Muscle layer of duodenum (tissue), 2 donors: Measurements from ENCODE around the gene METTL1.

Source experiments
- H3K27ac ChIP-seq: one replicate; pipeline ENCODE4 v1.7.0; 2013; ENCODE audit warnings: mild to moderate bottlenecking, low read length
- H3K27me3 ChIP-seq: one replicate; pipeline ENCODE4 v1.7.0; 2013; ENCODE audit warnings: low read depth, mild to moderate bottlenecking, control low read depth, low read length
- H3K36me3 ChIP-seq, 2 donors: one replicate each; pipeline ENCODE4 v1.7.0; 2013; ENCODE audit warnings: low read length in 2 of 2, control low read depth in 1 of 2, mild to moderate bottlenecking in 1 of 2; ENCODE audit not compliant: insufficient read depth in 2 of 2, control insufficient read depth in 1 of 2
- H3K4me1 ChIP-seq, 2 donors: one replicate each; pipeline ENCODE4 v1.7.0; 2013; ENCODE audit warnings: low read length in 2 of 2, mild to moderate bottlenecking in 2 of 2, control low read depth in 1 of 2, moderate library complexity in 1 of 2; ENCODE audit not compliant: insufficient read depth in 2 of 2, control insufficient read depth in 1 of 2
- H3K4me3 ChIP-seq, 2 donors: one replicate each; pipeline ENCODE4 v1.7.0; 2013; ENCODE audit warnings: low read length in 2 of 2, low read depth in 1 of 2, mild to moderate bottlenecking in 1 of 2
- H3K9me3 ChIP-seq, 2 donors: one replicate each; pipeline ENCODE4 v1.7.0; 2013; ENCODE audit warnings: low read length in 2 of 2, control low read depth in 1 of 2, mild to moderate bottlenecking in 1 of 2; ENCODE audit not compliant: control insufficient read depth in 1 of 2
- donor health status: healthy.

Gene METTL1

DNA sequence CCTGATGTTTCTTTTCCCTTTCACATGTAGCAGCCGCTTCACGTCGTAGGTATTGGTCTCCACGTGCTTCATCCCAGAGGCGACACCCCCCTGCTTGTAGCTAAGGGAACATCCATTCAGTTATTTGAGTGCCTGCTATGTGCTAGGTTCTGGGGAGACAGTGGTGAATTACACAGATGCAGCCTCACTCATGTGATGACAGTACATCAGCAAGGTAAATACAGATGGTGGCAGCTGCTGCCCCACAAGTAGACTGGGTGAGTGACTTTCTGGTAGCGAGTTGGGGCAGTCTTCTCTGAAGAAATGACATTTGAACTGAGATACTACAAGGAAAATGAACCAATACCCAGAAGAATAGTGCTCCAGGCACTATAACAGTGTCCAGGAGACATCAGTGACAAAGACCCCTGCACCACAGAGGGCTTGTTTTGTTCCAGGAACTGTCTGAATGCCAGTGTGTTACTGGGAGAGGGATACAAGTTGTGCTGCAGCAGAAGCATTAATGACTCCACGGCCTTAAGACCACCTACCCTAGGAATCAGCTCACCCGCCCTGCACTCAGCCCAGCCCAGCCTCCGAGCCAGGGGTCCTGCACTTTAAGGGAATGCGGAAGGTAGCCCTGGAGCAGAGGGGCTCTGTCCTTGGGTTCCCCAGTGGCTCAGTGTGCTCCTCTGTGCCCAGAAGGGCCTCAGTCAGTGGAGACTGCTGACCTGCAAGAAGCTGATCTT lies 39.3 kb upstream of the METTL1 start:
- peaks cover 5 to 16% of the 10 kb centered on the region in 2 donors for H3K4me1 ChIP-seq
- H3K36me3 ChIP-seq, result peaks cover 28 to 55% of the 10 kb centered on the region in 2 donors
- H3K4me3 ChIP-seq, result no peak overlapping the region
- H3K27me3 ChIP-seq, result no peaks in the 10 kb centered on the region
- H3K27ac ChIP-seq, result no peak overlapping the region
- no peaks in the 10 kb centered on the region for H3K9me3 ChIP-seq

DNA sequence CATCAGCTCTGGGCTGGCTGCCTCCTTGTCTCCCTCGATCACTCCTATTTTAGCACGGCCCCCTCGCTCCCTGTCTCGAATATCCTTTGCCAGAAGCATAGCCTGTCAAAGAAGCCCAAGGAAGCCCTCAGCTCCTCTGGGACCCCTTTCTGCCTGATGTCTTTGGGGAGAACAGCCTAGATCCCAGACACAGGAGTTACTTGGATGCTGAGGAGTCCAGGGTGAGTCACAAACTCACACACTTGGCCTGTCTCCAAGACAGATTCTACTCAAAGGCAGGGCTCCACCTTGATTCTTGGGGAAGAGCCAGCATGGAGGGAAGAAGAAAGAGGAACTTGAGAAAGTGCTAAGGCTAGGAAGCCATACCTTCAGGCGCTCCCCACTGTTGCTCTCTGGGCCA lies 38.5 kb upstream of the METTL1 start:
- peaks cover 28 to 57% of the 10 kb centered on the region in 2 donors for H3K36me3 ChIP-seq
- H3K9me3 ChIP-seq, result no peaks in the 10 kb centered on the region
- no peak overlapping the region for H3K27ac ChIP-seq
- H3K27me3 ChIP-seq, result no peaks in the 10 kb centered on the region
- H3K4me3 ChIP-seq, result no peak overlapping the region
- peaks cover 0 to 9% of the 10 kb centered on the region in 2 donors for H3K4me1 ChIP-seq

- Histone ChIP-seq H3K27me3 (no peaks in the 10 kb centered on the region), H3K4me1 (peaks cover 0 to 2% of the 10 kb centered on the region in 2 donors), H3K4me3 (no peak overlapping the region), H3K36me3 (peaks cover 28 to 57% of the 10 kb centered on the region in 2 donors), H3K27ac (no peak overlapping the region), H3K9me3 (no peaks in the 10 kb centered on the region)
These were observed 37.5 kb upstream of the METTL1 start for GRCh38 chr12:57809425-57809824.

DNA sequence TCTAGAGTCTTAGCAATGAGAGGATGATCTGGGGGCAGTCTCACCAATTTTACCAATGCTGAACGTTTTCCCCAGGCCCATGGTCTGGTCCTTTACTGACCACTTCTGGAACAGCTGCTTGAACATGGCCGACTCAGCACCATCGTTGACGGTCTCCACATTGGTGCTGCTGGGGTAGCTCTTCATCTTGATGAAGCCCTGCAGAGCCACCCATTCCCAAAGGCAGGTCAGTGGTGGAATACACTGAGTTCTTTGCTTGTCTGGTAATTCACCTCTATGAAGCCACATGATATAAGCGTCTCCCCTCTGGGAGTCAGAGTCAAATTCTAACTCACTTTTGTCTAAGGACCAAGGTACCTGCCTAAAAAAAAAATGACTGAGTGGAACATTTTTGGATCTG lies 36.4 kb upstream of the METTL1 start:
- Histone ChIP-seq H3K9me3 (no peaks in the 10 kb centered on the region), H3K4me1 (peaks cover 0 to 3% of the 10 kb centered on the region in 2 donors), H3K4me3 (no peak overlapping the region), H3K27me3 (no peaks in the 10 kb centered on the region), H3K27ac (no peak overlapping the region), H3K36me3 (peaks cover 33 to 57% of the 10 kb centered on the region in 2 donors)

DNA sequence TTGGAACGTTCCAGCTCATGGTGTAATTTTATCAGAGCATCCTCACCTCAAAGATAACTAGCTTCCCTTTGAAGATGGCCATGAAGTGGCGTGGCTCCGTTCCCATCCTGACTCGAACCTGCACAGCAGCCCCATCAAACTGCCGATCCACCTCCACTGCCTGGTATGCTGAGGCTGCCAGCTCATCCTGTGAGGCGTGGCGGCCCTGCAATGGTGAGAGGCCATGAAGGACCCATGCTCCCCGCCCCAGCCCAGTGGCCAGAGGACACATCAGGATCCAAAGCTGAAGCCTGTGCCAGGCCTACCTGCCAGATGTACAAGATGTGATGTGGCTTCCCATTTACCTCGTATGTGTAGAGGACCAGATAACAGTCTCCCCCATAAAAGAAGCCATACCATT lies 35.4 kb upstream of the METTL1 start:
- no peak overlapping the region for H3K4me3 ChIP-seq
- H3K4me1 ChIP-seq, result peaks cover 0 to 3% of the 10 kb centered on the region in 2 donors
- H3K27ac ChIP-seq, result no peak overlapping the region
- H3K36me3 ChIP-seq, result peaks cover 42 to 60% of the 10 kb centered on the region in 2 donors
- no peaks in the 10 kb centered on the region for H3K27me3 ChIP-seq
- H3K9me3 ChIP-seq, result no peaks in the 10 kb centered on the region

DNA sequence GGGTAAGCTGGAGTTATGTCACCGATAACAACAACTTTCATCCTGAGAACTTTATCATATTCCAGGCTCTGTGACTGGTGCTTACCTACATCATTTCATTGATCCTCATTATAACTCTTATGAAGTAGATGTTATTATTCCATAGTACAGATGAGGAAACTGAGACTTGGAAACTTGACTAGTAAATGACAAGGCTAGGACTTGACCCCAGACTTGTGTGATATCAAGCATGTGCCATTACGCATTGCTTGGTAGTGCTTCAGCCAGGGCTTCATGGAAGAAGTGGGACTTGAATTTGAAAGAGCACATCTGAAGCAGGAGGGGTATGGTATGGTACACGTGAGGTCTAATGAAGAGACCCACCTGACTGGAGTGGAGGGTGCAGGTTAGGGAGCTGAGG lies 34.8 kb upstream of the METTL1 start:
- Histone ChIP-seq H3K4me1 (peaks cover 0 to 3% of the 10 kb centered on the region in 2 donors), H3K27ac (no peak overlapping the region), H3K36me3 (peaks cover 43 to 66% of the 10 kb centered on the region in 2 donors), H3K27me3 (no peaks in the 10 kb centered on the region), H3K9me3 (no peaks in the 10 kb centered on the region), H3K4me3 (no peak overlapping the region)

DNA sequence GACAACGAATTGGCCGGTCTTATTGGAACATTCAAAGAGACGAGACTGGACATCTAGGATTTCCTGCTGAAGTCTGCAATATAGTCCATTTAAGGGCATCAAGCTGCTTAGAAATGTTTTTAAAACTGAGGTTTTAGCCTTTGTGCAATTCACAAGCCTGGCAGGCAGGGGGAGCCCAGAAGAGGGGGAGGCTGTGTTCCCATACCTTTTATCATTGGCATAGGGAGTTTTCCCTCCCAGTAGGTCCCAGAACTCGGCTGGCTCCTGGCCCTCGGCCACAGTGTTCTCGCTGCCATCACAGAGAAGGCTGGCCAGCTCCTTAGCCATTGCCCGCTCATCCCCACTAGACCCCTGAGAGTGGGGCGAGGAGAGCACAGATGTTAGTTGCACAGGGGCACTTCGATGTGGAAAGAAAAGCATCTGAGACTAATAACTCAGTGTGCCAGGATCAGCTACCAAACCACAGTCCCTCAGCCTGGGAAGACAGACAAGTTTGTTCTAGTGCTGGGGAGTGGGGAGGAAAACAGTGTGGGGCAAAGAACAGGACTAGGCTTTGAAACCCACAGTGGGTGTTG lies 31.5 kb upstream of the METTL1 start:
- H3K27ac ChIP-seq, result no peak overlapping the region
- H3K9me3 ChIP-seq, result no peaks in the 10 kb centered on the region
- H3K4me1 ChIP-seq, result peaks cover 0 to 3% of the 10 kb centered on the region in 2 donors
- H3K27me3 ChIP-seq, result no peaks in the 10 kb centered on the region
- H3K36me3 ChIP-seq, result peaks cover 37 to 67% of the 10 kb centered on the region in 2 donors
- H3K4me3 ChIP-seq, result no peak overlapping the region

DNA sequence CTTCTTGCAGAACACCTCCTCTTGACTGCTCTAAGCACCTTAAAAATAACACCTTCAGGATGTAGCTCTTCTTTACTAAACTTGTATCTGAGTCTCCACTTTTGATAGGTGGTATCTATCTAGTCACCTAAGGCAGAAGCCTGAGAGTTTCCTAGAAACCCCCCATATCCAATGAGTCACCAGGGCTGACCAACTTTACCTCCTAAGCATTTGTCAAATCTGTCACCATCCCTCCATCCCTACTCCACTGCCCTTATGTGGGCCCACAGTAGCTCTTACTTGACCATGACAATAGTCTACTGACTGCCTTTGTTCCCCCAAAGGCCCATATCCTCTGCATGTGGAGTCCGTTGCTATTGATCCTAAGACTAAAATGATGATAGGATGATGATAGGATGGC lies 30.7 kb upstream of the METTL1 start:
- H3K4me1 ChIP-seq, result peaks cover 0 to 3% of the 10 kb centered on the region in 2 donors
- no peaks in the 10 kb centered on the region for H3K9me3 ChIP-seq
- H3K27me3 ChIP-seq, result no peaks in the 10 kb centered on the region
- no peak overlapping the region for H3K27ac ChIP-seq
- peaks cover 31 to 64% of the 10 kb centered on the region in 2 donors for H3K36me3 ChIP-seq
- H3K4me3 ChIP-seq, result no peak overlapping the region

DNA sequence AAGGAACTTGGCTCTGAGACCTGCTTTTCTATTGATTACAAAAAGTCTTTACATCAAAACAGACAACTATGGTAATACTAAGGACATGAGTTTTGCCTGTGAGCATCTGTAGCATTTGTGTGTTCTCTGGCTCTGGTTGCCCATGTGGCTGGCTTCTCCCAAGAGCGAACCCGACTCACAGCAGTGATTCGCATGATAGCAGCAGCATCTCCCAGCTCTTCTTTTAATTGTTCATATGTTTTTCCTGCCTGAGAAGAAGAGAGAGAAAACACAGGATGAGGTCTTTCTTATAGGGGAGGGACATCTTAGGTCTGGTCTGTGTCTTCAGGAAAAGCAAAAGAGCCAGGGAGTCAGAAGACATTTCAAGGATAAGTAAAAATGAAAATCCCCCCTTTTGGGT lies 29.1 kb upstream of the METTL1 start:
- Histone ChIP-seq H3K4me1 (peaks cover 0 to 3% of the 10 kb centered on the region in 2 donors), H3K27ac (no peak overlapping the region), H3K27me3 (no peaks in the 10 kb centered on the region), H3K4me3 (no peak overlapping the region), H3K9me3 (no peaks in the 10 kb centered on the region), H3K36me3 (peaks cover 45 to 65% of the 10 kb centered on the region in 2 donors)

GRCh38 chr12:57797933-57798332 lies 26.0 kb upstream of the METTL1 start:
- H3K9me3 ChIP-seq, result no peaks in the 10 kb centered on the region
- no peaks in the 10 kb centered on the region for H3K4me1 ChIP-seq
- H3K27me3 ChIP-seq, result no peaks in the 10 kb centered on the region
- no peak overlapping the region for H3K4me3 ChIP-seq
- peaks cover 49 to 86% of the 10 kb centered on the region in 2 donors for H3K36me3 ChIP-seq
- H3K27ac ChIP-seq, result no peak overlapping the region

DNA sequence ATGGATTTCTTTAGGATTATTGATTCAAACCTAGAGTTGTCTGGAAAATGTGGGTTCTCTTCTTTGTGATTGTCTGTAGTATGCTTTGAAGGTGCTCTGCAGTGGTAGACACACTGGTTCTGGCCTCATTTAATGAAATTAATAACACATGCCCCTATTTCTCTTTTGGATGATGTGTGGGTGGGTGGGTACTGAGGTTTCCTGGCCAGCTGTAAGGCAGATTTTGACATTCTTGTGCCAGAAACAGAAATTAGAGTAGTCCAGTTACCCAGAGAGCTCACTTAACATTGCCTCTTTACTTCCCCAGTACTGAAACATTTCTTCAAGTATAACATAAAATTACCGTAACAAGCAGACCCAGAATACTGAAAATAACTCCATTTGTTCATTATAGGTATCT lies 25.1 kb upstream of the METTL1 start:
- H3K9me3 ChIP-seq, result no peaks in the 10 kb centered on the region
- no peaks in the 10 kb centered on the region for H3K4me1 ChIP-seq
- no peak overlapping the region for H3K4me3 ChIP-seq
- H3K27ac ChIP-seq, result no peak overlapping the region
- no peaks in the 10 kb centered on the region for H3K27me3 ChIP-seq
- H3K36me3 ChIP-seq, result peaks cover 48 to 86% of the 10 kb centered on the region in 2 donors
